G401.6 (cell line): ENCODE data around the gene TAPT1.
"Not testable (repeated sequence)": the region's sequence is repeated elsewhere in the genome, so short reads cannot be mapped to it uniquely, and the experiment has no call there.

Source experiments
- FAIRE-seq: peaks from 2 replicates; lab custom pipeline; 2012; peaks lifted over from hg19 to GRCh38; lab: Jason Lieb, UNC

The TAPT1 gene

GRCh38 chr4:16169490-16169889 lies 56.8 kb downstream of the TAPT1 start:
- no peak for FAIRE-seq

- FAIRE-seq = no peak
These were observed 57.4 kb downstream of the TAPT1 start for GRCh38 chr4:16168710-16169388.

- FAIRE-seq = no peak
These were observed 58.1 kb downstream of the TAPT1 start for GRCh38 chr4:16168144-16168543.

GRCh38 chr4:16165931-16166330 lies 60.3 kb downstream of the TAPT1 start:
- FAIRE-seq = no peak

GRCh38 chr4:16162891-16163290 lies 63.4 kb downstream of the TAPT1 start:
- FAIRE-seq = no peak

- FAIRE-seq = no peak
These were observed 64.3 kb downstream of the TAPT1 start for GRCh38 chr4:16161851-16162408.

- FAIRE-seq = no peak
These were observed 65.8 kb downstream of the TAPT1 start for GRCh38 chr4:16160457-16160856.

GRCh38 chr4:16159286-16159685 lies 67.0 kb downstream of the TAPT1 start:
- no peak for FAIRE-seq

- no peak for FAIRE-seq
These were observed 67.8 kb downstream of the TAPT1 start for GRCh38 chr4:16158504-16158852.

GRCh38 chr4:16157609-16158503 lies 68.4 kb downstream of the TAPT1 start:
- FAIRE-seq = no peak

- no peak for FAIRE-seq
These were observed 70.6 kb downstream of the TAPT1 start for GRCh38 chr4:16155528-16156169.

GRCh38 chr4:16154451-16154850 lies 71.8 kb downstream of the TAPT1 start:
- FAIRE-seq = no peak

- no peak for FAIRE-seq
These were observed 75.6 kb downstream of the TAPT1 start for GRCh38 chr4:16150716-16151115.

GRCh38 chr4:16144913-16145312 lies 81.4 kb downstream of the TAPT1 start:
- FAIRE-seq = not testable (repeated sequence)

- no peak for FAIRE-seq
These were observed 83.5 kb downstream of the TAPT1 start for GRCh38 chr4:16142598-16143310.

- FAIRE-seq = no peak
These were observed 85.4 kb downstream of the TAPT1 start for GRCh38 chr4:16140879-16141249.

- FAIRE-seq = no peak
These were observed 85.9 kb downstream of the TAPT1 start for GRCh38 chr4:16140231-16140878.

- FAIRE-seq = no peak
These were observed 87.0 kb downstream of the TAPT1 start for GRCh38 chr4:16139066-16139945.

- no peak for FAIRE-seq
These were observed 89.4 kb downstream of the TAPT1 start for GRCh38 chr4:16136827-16137226.

- FAIRE-seq = no peak
These were observed 90.0 kb downstream of the TAPT1 start for GRCh38 chr4:16136311-16136710.

- FAIRE-seq = no peak
These were observed 92.9 kb downstream of the TAPT1 start for GRCh38 chr4:16133406-16133805.
